Loucy (cell line): ENCODE data around the gene CALML3.

ENCODE experiments used
- H2AFZ ChIP-seq: fragments of 200-600 bp; sonication (generic); 2 replicates; pipeline ENCODE4 v1.6.0; 2016; ENCODE audit warnings: antibody characterized with exemption, mild to moderate bottlenecking, low read length, moderate library complexity
- H3F3A ChIP-seq: fragments of 200-600 bp; 2 replicates; pipeline ENCODE4 v1.6.0; 2016; ENCODE audit warnings: antibody characterized with exemption, low read depth, mild to moderate bottlenecking
- H3K27me3 ChIP-seq: fragments of 200-600 bp; sonication (generic); 2 replicates; pipeline ENCODE4 v1.6.1; 2014; ENCODE audit warnings: low read length, mild to moderate bottlenecking; ENCODE audit not compliant: insufficient read depth, poor library complexity, severe bottlenecking
- H3K36me3 ChIP-seq: fragments of 200-600 bp; sonication (generic); 2 replicates; pipeline ENCODE4 v1.6.1; 2016; ENCODE audit warnings: low read length; ENCODE audit not compliant: insufficient read depth
- H3K4me1 ChIP-seq: fragments of 200-600 bp; sonication (generic); 2 replicates; pipeline ENCODE4 v1.5.1; 2014; ENCODE audit warnings: low read length, mild to moderate bottlenecking; ENCODE audit not compliant: insufficient read depth, poor library complexity, severe bottlenecking
- H3K4me2 ChIP-seq: fragments of 200-600 bp; sonication (generic); 2 replicates; pipeline ENCODE4 v1.6.0; 2014; ENCODE audit warnings: antibody characterized with exemption, low read length, low read depth, mild to moderate bottlenecking; ENCODE audit not compliant: poor library complexity, severe bottlenecking
- H3K4me3 ChIP-seq: fragments of 200-600 bp; sonication (generic); 2 replicates; pipeline ENCODE4 v1.5.1; 2014; ENCODE audit warnings: low read length, mild to moderate bottlenecking, mixed read lengths; ENCODE audit not compliant: poor library complexity, severe bottlenecking
- H3K79me2 ChIP-seq: fragments of 200-600 bp; sonication (generic); 2 replicates; pipeline ENCODE4 v1.6.1; 2014; ENCODE audit warnings: low read length; ENCODE audit not compliant: insufficient read depth
- H3K9ac ChIP-seq: fragments of 200-600 bp; sonication (generic); 2 replicates; pipeline ENCODE4 v1.6.0; 2014; ENCODE audit warnings: mild to moderate bottlenecking, low read depth, low read length, moderate library complexity; ENCODE audit not compliant: poor library complexity, severe bottlenecking
- H3K9me2 ChIP-seq: fragments of 200-600 bp; sonication (generic); replicated peaks from 2 replicates; pipeline ENCODE4 v1.6.1; 2016; ENCODE audit warnings: low read depth, low read length, mixed read lengths
- H3K9me3 ChIP-seq: fragments of 200-600 bp; sonication (generic); 2 replicates; pipeline ENCODE4 v1.6.1; 2014; ENCODE audit warnings: mild to moderate bottlenecking, antibody characterized with exemption, low read length, low read depth; ENCODE audit not compliant: insufficient read depth
- H4K20me1 ChIP-seq: fragments of 200-600 bp; sonication (generic); 2 replicates; pipeline ENCODE4 v1.6.0; 2014; ENCODE audit warnings: antibody characterized with exemption, low read length, mild to moderate bottlenecking; ENCODE audit not compliant: insufficient read depth, poor library complexity, severe bottlenecking
- EZH2phosphoT487 ChIP-seq: fragments of 200-600 bp; IDR thresholded peaks from 2 replicates; pipeline ENCODE4 v1.6.1; 2018; ENCODE audit warnings: antibody characterized with exemption, mild to moderate bottlenecking, moderate library complexity, borderline replicate concordance
- TF ChIP-seq, protein P1 (sequence below): fragments of 200-600 bp; sonication (generic); conservative IDR thresholded peaks from 2 replicates; pipeline ENCODE4 v1.5.1; 2014; ENCODE audit warnings: mild to moderate bottlenecking, antibody characterized with exemption, low read length

Gene CALML3

DNA sequence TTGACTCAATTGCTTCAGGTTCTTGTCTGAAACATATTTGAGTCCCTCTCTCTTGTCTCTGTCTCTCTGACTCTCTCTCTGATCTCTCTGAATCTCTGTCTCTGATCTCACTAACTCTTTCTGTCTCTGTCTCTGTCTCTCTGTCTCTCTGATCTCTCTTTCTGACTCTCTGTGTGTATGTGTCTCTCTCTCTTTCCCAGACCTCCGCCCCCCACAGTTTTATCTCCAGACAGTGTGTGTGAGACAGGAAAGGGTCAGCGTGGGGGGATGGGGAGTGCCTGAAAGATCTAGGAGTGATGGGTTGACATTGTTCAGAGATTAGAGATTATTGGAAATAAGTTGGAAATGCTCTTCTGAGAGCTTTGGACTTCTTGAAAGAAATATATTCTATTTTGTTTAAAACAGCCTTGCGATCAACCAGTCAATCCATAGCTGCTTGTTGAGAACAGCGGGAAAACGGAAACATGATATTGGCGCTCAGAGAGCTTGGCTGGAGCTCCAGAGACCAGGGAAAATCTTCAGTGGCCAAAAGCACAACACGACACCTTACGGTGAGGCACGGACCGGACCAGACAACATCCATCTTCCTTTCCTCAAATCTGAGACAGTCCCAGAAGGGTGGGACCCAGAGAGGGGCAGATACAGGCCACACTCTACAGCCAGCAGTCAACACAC lies 35.5 kb downstream of the CALML3 start:
- H3K79me2 ChIP-seq = no peaks in the 10 kb centered on the region
- H3K4me1 ChIP-seq = no peaks in the 10 kb centered on the region
- no peak overlapping the region for H3K4me3 ChIP-seq
- H2AFZ ChIP-seq = no peak overlapping the region
- no peak overlapping the region for H3K9ac ChIP-seq
- no peak overlapping the region for H3K4me2 ChIP-seq
- no peaks in the 10 kb centered on the region for H3K9me3 ChIP-seq
- TF ChIP-seq, protein P1, sequence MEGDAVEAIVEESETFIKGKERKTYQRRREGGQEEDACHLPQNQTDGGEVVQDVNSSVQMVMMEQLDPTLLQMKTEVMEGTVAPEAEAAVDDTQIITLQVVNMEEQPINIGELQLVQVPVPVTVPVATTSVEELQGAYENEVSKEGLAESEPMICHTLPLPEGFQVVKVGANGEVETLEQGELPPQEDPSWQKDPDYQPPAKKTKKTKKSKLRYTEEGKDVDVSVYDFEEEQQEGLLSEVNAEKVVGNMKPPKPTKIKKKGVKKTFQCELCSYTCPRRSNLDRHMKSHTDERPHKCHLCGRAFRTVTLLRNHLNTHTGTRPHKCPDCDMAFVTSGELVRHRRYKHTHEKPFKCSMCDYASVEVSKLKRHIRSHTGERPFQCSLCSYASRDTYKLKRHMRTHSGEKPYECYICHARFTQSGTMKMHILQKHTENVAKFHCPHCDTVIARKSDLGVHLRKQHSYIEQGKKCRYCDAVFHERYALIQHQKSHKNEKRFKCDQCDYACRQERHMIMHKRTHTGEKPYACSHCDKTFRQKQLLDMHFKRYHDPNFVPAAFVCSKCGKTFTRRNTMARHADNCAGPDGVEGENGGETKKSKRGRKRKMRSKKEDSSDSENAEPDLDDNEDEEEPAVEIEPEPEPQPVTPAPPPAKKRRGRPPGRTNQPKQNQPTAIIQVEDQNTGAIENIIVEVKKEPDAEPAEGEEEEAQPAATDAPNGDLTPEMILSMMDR = no peak
- TF ChIP-seq EZH2phosphoT487 = no peak
- H3K27me3 ChIP-seq = no peaks in the 10 kb centered on the region
- no peaks in the 10 kb centered on the region for H3K9me2 ChIP-seq
- no peaks in the 10 kb centered on the region for H3F3A ChIP-seq
- H3K36me3 ChIP-seq = no peaks in the 10 kb centered on the region
- no peaks in the 10 kb centered on the region for H4K20me1 ChIP-seq

DNA sequence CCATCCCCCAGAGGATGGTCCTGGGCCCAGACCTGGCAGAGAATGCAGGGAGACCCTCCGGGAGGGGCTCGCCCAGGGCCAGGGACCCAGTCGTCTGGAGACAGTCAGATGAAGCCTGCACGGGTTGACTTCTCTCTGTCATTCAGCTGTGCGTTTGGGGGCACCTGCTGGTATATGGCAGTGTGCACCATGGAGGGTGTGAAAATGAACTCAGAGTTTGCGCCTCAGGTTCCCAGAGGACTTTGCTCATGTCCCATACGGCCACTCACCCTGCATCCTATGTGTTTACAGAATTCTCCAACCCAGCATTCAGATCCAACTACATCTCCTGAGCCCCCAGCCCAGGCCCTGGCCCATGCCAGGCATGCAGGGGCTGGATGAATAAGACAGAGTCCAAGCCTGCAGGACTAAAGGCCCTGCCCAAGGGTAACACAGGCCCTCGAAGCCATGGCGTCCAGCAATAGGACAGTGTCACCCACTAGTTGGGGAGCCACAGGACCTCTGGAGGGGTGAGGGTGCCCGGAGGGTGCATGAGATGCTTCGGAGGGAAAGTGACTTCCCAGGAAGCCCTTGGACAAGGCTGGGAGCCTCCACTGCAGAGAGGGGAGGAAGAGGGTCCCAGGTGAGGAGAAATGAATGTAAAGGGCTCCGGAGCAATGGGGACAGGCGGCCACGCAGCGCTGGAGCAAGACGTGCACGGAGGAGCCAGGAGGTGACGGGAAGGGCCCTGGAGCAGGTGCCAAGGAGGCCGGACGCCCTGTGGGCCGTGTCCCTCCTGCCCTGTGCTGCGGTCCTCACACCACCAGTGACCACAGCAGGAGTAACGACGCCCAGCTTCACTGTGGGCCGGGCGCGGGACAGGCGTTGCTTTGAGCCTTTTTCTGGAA lies 36.3 kb downstream of the CALML3 start:
- Histone ChIP-seq H3K9ac (no peak overlapping the region), H3K79me2 (no peaks in the 10 kb centered on the region), H3K36me3 (no peaks in the 10 kb centered on the region), H3K27me3 (no peaks in the 10 kb centered on the region), H3K9me2 (no peaks in the 10 kb centered on the region), H3K9me3 (no peaks in the 10 kb centered on the region), H4K20me1 (no peaks in the 10 kb centered on the region), H3K4me3 (no peak overlapping the region), H2AFZ (no peak overlapping the region), H3K4me1 (no peaks in the 10 kb centered on the region), H3K4me2 (no peak overlapping the region), H3F3A (no peaks in the 10 kb centered on the region)
- no peak for TF ChIP-seq EZH2phosphoT487
- TF ChIP-seq, protein P1 = no peak

DNA sequence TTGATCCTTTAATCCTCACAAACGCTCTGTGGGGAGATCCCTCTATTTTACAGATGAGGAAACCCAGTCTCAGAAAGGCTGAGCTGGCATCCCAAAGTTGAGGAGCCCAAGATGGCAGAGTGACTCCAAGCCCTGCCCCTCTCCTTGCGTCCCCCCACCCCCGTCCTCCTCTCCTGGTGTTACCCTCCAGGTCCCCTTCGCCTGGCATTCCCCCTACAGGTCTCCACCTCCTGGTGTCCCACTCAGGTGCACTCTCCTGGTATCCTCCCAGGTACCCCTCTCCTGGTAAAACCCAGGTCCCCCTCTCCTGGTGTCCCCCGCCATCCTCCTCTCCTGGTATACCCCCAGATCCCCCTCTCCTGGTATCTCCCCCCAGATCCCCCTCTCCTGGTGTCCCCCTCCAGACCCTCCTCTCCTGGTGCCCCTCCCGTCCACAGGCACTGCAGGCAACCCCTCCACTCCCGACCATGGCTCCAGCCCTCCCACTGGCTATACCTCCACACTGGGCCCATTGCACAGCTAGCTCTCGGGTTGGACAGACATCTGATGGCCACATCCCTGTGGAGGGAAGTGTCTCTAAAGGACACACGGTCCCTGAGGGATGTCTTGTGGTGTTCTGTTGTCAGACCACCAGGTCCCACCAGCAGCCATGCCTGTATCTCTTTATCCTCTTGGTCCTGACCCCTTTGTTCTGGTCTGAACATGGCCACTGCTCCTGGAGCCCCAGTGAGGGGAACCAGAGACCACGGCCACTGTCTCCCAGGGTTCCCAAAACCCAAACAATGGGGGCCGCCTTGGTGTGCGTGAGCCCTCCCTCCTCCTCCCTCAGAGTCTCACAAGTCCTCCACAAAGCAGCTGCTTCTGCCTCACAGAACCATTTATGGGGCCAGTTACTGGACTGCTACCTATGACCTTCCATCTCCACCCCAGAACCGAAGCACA lies 37.2 kb downstream of the CALML3 start:
- Histone ChIP-seq H3K36me3 (no peaks in the 10 kb centered on the region), H3K9ac (no peak overlapping the region), H3K4me2 (no peak overlapping the region), H3F3A (no peaks in the 10 kb centered on the region), H4K20me1 (no peaks in the 10 kb centered on the region), H3K4me3 (no peak overlapping the region), H3K9me3 (no peaks in the 10 kb centered on the region), H3K4me1 (no peaks in the 10 kb centered on the region), H3K79me2 (no peaks in the 10 kb centered on the region), H3K27me3 (no peaks in the 10 kb centered on the region), H3K9me2 (no peaks in the 10 kb centered on the region), H2AFZ (no peak overlapping the region)
- TF ChIP-seq, protein P1 = no peak
- no peak for TF ChIP-seq EZH2phosphoT487
